KOPT-K1 (cell line): ENCODE data around the gene ASH1L.
"Not testable (repeated sequence)": the region's sequence is repeated elsewhere in the genome, so short reads cannot be mapped to it uniquely, and the experiment has no call there.

Experiments used
- H3K27ac ChIP-seq: fragments of 200-600 bp; sonication (generic); 2 replicates; pipeline ENCODE4 v1.5.1; 2016; ENCODE audit warnings: antibody characterized with exemption, mild to moderate bottlenecking, low read depth, low read length; ENCODE audit not compliant: poor library complexity, severe bottlenecking
- H3K36me3 ChIP-seq: fragments of 200-600 bp; sonication (generic); 2 replicates; pipeline ENCODE4 v1.5.1; 2017; ENCODE audit warnings: antibody characterized with exemption, mild to moderate bottlenecking, low read length, moderate library complexity; ENCODE audit not compliant: insufficient read depth
- H3K9me3 ChIP-seq: fragments of 200-600 bp; sonication (generic); 2 replicates; pipeline ENCODE4 v1.5.1; 2017; ENCODE audit warnings: antibody characterized with exemption, low read length, mild to moderate bottlenecking; ENCODE audit not compliant: insufficient read depth, poor library complexity, severe bottlenecking

Gene ASH1L

GRCh38 chr1:155575608-155576007 lies 13.0 kb upstream of the ASH1L start:
- not testable (repeated sequence) for H3K27ac ChIP-seq, H3K9me3 ChIP-seq
- peaks cover 18% of the 10 kb centered on the region for H3K36me3 ChIP-seq

- H3K27ac ChIP-seq: no peak overlapping the region
- H3K36me3 ChIP-seq: peaks cover 27% of the 10 kb centered on the region
- no peaks in the 10 kb centered on the region for H3K9me3 ChIP-seq
Measured at GRCh38 chr1:155574077-155574476, 11.5 kb upstream of the ASH1L start.

- Histone ChIP-seq H3K36me3 (peaks cover 46% of the 10 kb centered on the region), H3K9me3 (no peaks in the 10 kb centered on the region), H3K27ac (no peak overlapping the region)
Measured at GRCh38 chr1:155570593-155570990, 8.0 kb upstream of the ASH1L start.

- Histone ChIP-seq H3K27ac (no peak overlapping the region), H3K9me3 (no peaks in the 10 kb centered on the region), H3K36me3 (peaks cover 51% of the 10 kb centered on the region)
Measured at GRCh38 chr1:155569988-155570592, 7.5 kb upstream of the ASH1L start.

- Histone ChIP-seq H3K36me3 (peaks cover 28% of the 10 kb centered on the region), H3K27ac (peak overlapping the region; percentile 97)
- not testable (repeated sequence) for H3K9me3 ChIP-seq
Measured at GRCh38 chr1:155563377-155564022, 897 bp upstream of the ASH1L start.

- H3K9me3 ChIP-seq: not testable (repeated sequence)
- Histone ChIP-seq H3K27ac (peak overlapping the region; percentile 97), H3K36me3 (peaks cover 30% of the 10 kb centered on the region)
Measured at GRCh38 chr1:155561779-155562580, 623 bp downstream of the ASH1L start.

GRCh38 chr1:155555915-155556314 lies 6.7 kb downstream of the ASH1L start:
- H3K36me3 ChIP-seq: peaks cover 45% of the 10 kb centered on the region
- H3K27ac ChIP-seq: no peak overlapping the region
- no peaks in the 10 kb centered on the region for H3K9me3 ChIP-seq

- no peak overlapping the region for H3K27ac ChIP-seq
Measured at GRCh38 chr1:155553349-155553748, 9.3 kb downstream of the ASH1L start.

GRCh38 chr1:155548706-155549105 lies 13.9 kb downstream of the ASH1L start:
- H3K36me3 ChIP-seq: peaks cover 17% of the 10 kb centered on the region
- no peak overlapping the region for H3K27ac ChIP-seq
- H3K9me3 ChIP-seq: no peaks in the 10 kb centered on the region

More at GRCh38 chr1:155553349-155553748, 9.3 kb downstream of the ASH1L start:
- no peaks in the 10 kb centered on the region for H3K9me3 ChIP-seq
- H3K36me3 ChIP-seq: peaks cover 39% of the 10 kb centered on the region

GRCh38 chr1:155540000-155540874 lies 22.4 kb downstream of the ASH1L start:
- Histone ChIP-seq H3K27ac (no peak overlapping the region), H3K9me3 (no peaks in the 10 kb centered on the region), H3K36me3 (peaks cover 11% of the 10 kb centered on the region; the same call in 1 of the 2 replicates)

- H3K9me3 ChIP-seq: no peaks in the 10 kb centered on the region
- no peak overlapping the region for H3K27ac ChIP-seq
- 0 out of 2 replicates have a peak, but pooled peaks cover 4% of the 10 kb centered on the region for H3K36me3 ChIP-seq
Measured at GRCh38 chr1:155537193-155537592, 25.4 kb downstream of the ASH1L start.

- H3K27ac ChIP-seq: no peak overlapping the region
- H3K9me3 ChIP-seq: no peaks in the 10 kb centered on the region
Measured at GRCh38 chr1:155531624-155532023, 31.0 kb downstream of the ASH1L start.

GRCh38 chr1:155529929-155530328 lies 32.7 kb downstream of the ASH1L start:
- no peaks in the 10 kb centered on the region for H3K9me3 ChIP-seq
- H3K27ac ChIP-seq: no peak overlapping the region
- H3K36me3 ChIP-seq: 0 out of 2 replicates have a peak, but pooled peaks cover 4% of the 10 kb centered on the region

More at GRCh38 chr1:155531624-155532023, 31.0 kb downstream of the ASH1L start:
- H3K36me3 ChIP-seq: 0 out of 2 replicates have a peak, but pooled peaks cover 4% of the 10 kb centered on the region

- Histone ChIP-seq H3K27ac (no peak overlapping the region), H3K9me3 (no peaks in the 10 kb centered on the region), H3K36me3 (0 out of 2 replicates have a peak, but pooled peaks cover 4% of the 10 kb centered on the region)
Measured at GRCh38 chr1:155529109-155529508, 33.5 kb downstream of the ASH1L start.
